Keratinocyte (primary cell): ENCODE data around the gene MXI1. TPM values are rescaled to one million over a fixed set of nuclear protein-coding genes. Genes with fewer than 3 reads are reported as not detected.

Experiments
- DNase-seq: peaks from one replicate; pipeline ENCODE4 v3.0.0-alpha.2; 2011; ENCODE audit warnings: low read depth, missing footprints, low spot score
- FAIRE-seq: peaks from 2 replicates; lab custom pipeline; 2011; peaks lifted over from hg19 to GRCh38; lab: Jason Lieb, UNC
- H2AFZ ChIP-seq: 2 replicates; pipeline ENCODE4 v1.6.0; 2012; ENCODE audit warnings: low read length, control low read depth, inconsistent platforms; ENCODE audit not compliant: control insufficient read depth
- H3K27ac ChIP-seq: 2 replicates; pipeline ENCODE4 v1.5.1; 2011; ENCODE audit warnings: low read length; ENCODE audit not compliant: control insufficient read depth, insufficient read depth
- H3K27me3 ChIP-seq: 3 replicates; pipeline ENCODE4 v1.6.0; 2011; ENCODE audit warnings: low read length; ENCODE audit not compliant: control insufficient read depth, insufficient read depth; ENCODE audit errors: extremely low read depth
- H3K36me3 ChIP-seq, 2 experiments: 2 replicates in 1 of 2; 3 replicates in 1 of 2; pipeline ENCODE4 v1.5.1; 2011; ENCODE audit warnings: low read length in 2 of 2, mild to moderate bottlenecking in 1 of 2; ENCODE audit not compliant: control insufficient read depth in 2 of 2, insufficient read depth in 2 of 2; ENCODE audit errors: extremely low read depth in 1 of 2
- H3K4me1 ChIP-seq: 3 replicates; pipeline ENCODE4 v1.5.1; 2011; ENCODE audit warnings: low read length; ENCODE audit not compliant: control insufficient read depth, insufficient read depth; ENCODE audit errors: extremely low read depth
- H3K4me2 ChIP-seq: 3 replicates; pipeline ENCODE4 v1.6.0; 2011; ENCODE audit warnings: low read depth, low read length; ENCODE audit not compliant: control insufficient read depth, insufficient read depth; ENCODE audit errors: extremely low read depth
- H3K4me3 ChIP-seq, 3 experiments: fragments of 200-600 bp in 1 of 3; sonication (generic) in 1 of 3; 2 replicates in 2 of 3; 3 replicates in 1 of 3; pipeline ENCODE4 v1.5.1; 2011 to 2016; ENCODE audit warnings: low read length in 3 of 3, mild to moderate bottlenecking in 3 of 3, control low read depth in 2 of 3, inconsistent platforms in 1 of 3, low read depth in 1 of 3, mixed read lengths in 1 of 3, mixed run types in 1 of 3, moderate library complexity in 1 of 3; ENCODE audit not compliant: control insufficient read depth in 2 of 3, insufficient read depth in 2 of 3; ENCODE audit errors: extremely low read depth in 1 of 3
- H3K79me2 ChIP-seq: 2 replicates; pipeline ENCODE4 v1.6.0; 2012; ENCODE audit warnings: low read length; ENCODE audit not compliant: control insufficient read depth, insufficient read depth
- H3K9ac ChIP-seq: 3 replicates; pipeline ENCODE4 v1.6.0; 2011; ENCODE audit warnings: low read length; ENCODE audit not compliant: control insufficient read depth, insufficient read depth; ENCODE audit errors: extremely low read depth
- H3K9me1 ChIP-seq: 3 replicates; pipeline ENCODE4 v1.6.0; 2011; ENCODE audit warnings: low read length; ENCODE audit not compliant: control insufficient read depth, insufficient read depth; ENCODE audit errors: extremely low read depth
- H3K9me3 ChIP-seq: 2 replicates; pipeline ENCODE4 v1.5.1; 2012; ENCODE audit warnings: low read depth, low read length; ENCODE audit not compliant: control insufficient read depth
- H4K20me1 ChIP-seq: 3 replicates; pipeline ENCODE4 v1.6.0; 2011; ENCODE audit warnings: low read length; ENCODE audit not compliant: control insufficient read depth, insufficient read depth; ENCODE audit errors: extremely low read depth
- EZH2 ChIP-seq: IDR thresholded peaks from one replicate; pipeline ENCODE4 v1.6.1; 2012; ENCODE audit warnings: inconsistent platforms, mild to moderate bottlenecking, low read length, moderate library complexity
- dilution Hi-C: fragments of 300-500 bp; cut with MboI; formaldehyde crosslinking; loops from one replicate; pipeline ENCODE4 v1.7.0; 2020; ENCODE audit warnings: low sequenced_read_pairs; ENCODE audit not compliant: extremely low pct_ligation_motif_present
- polyA plus RNA-seq, 5 experiments: library from polyadenylated mRNA; depleted of rRNA in 3 of 5; stranded (reverse) in 3 of 5; stranded (forward) in 1 of 5; unstranded in 1 of 5; fragments of >200 nt; gene quantifications; 1 replicate in 1 of 5; 2 replicates in 3 of 5; 3 replicates in 1 of 5; pipeline versions ENCODE4 v1.2.1 to v1.2.3, GENCODE V29; 2011 to 2012; ENCODE audit warnings: missing spikeins in 2 of 5, low read depth in 1 of 5, low replicate concordance in 1 of 5
- TF ChIP-seq, protein P1 (sequence below), 3 experiments: IDR thresholded peaks in 1 of 3; conservative IDR thresholded peaks in 1 of 3; optimal IDR thresholded peaks in 1 of 3; 2 replicates in 2 of 3; 3 replicates in 1 of 3; pipeline versions ENCODE3 to v1.5.1; 2011; ENCODE audit warnings: low read length in 3 of 3, mild to moderate bottlenecking in 3 of 3, moderate library complexity in 2 of 3, control low read depth in 1 of 3, inconsistent platforms in 1 of 3; ENCODE audit not compliant: insufficient read depth in 2 of 3; ENCODE audit errors: extremely low read depth in 1 of 3

MXI1 gene
- polyA plus RNA-seq, 1 donor (not counting 4 experiments of a cell fraction or from before 2014, with no cell fraction given): 17.8 TPM

DNA sequence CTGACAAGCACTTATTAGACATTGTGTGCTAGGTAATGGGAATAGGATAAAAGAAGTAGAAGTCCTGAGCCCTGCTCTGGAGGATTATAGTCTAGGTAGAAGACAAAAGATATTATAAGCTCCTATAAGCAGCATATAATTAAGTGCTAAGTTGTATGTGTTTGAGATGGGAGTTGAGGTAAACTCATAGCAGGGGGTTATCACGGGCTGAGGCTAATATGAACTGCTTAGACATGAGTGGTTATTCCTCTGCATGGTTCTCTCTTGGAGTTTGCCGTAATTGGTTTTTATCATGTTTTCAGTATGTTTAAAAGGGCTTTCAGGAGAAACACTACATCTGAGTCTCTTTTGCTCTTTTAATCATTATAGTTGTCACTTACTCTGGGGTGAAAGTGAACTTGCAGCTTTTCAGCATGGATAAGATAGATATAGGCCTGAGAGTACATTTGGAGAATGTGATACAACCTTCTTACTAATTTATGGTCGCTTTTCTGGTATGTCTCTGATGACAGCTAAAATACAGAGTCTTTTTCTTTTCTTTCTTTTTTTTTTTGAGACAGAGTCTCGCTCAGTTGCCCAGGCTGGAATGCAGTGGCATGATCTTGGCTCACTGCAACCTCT is 58.3 kb downstream of the MXI1 start:
- Histone ChIP-seq H3K4me2 (no peak overlapping the region), H3K4me1 (no peaks in the 10 kb centered on the region), H3K79me2 (no peaks in the 10 kb centered on the region), H3K4me3 (no peak overlapping the region), H3K9me1 (no peaks in the 10 kb centered on the region), H4K20me1 (no peaks in the 10 kb centered on the region), H3K36me3 (no peaks in the 10 kb centered on the region), H3K9me3 (no peaks in the 10 kb centered on the region), H3K27me3 (no peaks in the 10 kb centered on the region), H3K9ac (no peak overlapping the region), H2AFZ (no peak overlapping the region), H3K27ac (no peak overlapping the region)
- DNase-seq (no peak), FAIRE-seq (no peak)
- dilution Hi-C loops: no loop called here
- TF ChIP-seq EZH2: no peak
- TF ChIP-seq, protein P1, sequence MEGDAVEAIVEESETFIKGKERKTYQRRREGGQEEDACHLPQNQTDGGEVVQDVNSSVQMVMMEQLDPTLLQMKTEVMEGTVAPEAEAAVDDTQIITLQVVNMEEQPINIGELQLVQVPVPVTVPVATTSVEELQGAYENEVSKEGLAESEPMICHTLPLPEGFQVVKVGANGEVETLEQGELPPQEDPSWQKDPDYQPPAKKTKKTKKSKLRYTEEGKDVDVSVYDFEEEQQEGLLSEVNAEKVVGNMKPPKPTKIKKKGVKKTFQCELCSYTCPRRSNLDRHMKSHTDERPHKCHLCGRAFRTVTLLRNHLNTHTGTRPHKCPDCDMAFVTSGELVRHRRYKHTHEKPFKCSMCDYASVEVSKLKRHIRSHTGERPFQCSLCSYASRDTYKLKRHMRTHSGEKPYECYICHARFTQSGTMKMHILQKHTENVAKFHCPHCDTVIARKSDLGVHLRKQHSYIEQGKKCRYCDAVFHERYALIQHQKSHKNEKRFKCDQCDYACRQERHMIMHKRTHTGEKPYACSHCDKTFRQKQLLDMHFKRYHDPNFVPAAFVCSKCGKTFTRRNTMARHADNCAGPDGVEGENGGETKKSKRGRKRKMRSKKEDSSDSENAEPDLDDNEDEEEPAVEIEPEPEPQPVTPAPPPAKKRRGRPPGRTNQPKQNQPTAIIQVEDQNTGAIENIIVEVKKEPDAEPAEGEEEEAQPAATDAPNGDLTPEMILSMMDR (optimal IDR thresholded peaks at IDR 0.05 in 1 of 3, IDR thresholded peaks at IDR 0.05 in 1 of 3, conservative IDR thresholded peaks at IDR 0.05 in 1 of 3; ENCODE audit: extremely low read depth in 1 of 3, insufficient read depth in 2 of 3, low read length in 3 of 3): no peak

DNA sequence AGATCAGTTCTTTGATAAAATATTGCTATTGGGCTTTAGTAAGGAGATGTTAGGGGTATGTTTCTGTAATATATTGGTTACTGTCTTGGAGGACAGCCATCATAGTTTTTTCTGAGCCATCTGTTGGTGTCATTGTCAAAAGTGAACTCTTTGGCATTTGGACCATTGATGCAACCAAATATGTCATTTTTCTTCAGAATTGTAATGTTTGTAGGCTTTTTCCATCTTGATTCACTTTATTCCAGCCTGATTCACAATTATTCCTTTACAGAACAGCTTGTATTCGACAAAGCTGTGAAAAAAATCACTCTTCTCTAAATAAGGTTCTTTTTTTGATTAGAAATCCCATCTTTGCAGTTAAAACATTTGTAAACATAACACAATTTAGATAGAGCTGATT is 59.9 kb downstream of the MXI1 start:
- dilution Hi-C loops: no loop called here
- Histone ChIP-seq H4K20me1 (no peaks in the 10 kb centered on the region), H2AFZ (no peak overlapping the region), H3K27me3 (no peaks in the 10 kb centered on the region), H3K4me2 (no peak overlapping the region), H3K4me1 (no peaks in the 10 kb centered on the region), H3K4me3 (no peak overlapping the region), H3K36me3 (no peaks in the 10 kb centered on the region), H3K9me3 (no peaks in the 10 kb centered on the region), H3K79me2 (no peaks in the 10 kb centered on the region), H3K9ac (no peak overlapping the region), H3K9me1 (no peaks in the 10 kb centered on the region), H3K27ac (no peak overlapping the region)
- no peak for TF ChIP-seq EZH2
- TF ChIP-seq, protein P1 (optimal IDR thresholded peaks at IDR 0.05 in 1 of 3, IDR thresholded peaks at IDR 0.05 in 1 of 3, conservative IDR thresholded peaks at IDR 0.05 in 1 of 3; ENCODE audit: extremely low read depth in 1 of 3, insufficient read depth in 2 of 3, low read length in 3 of 3): no peak
- DNase-seq (no peak), FAIRE-seq (no peak)
